ENCODE data around the gene FBLN1.

FBLN1 gene

DNA sequence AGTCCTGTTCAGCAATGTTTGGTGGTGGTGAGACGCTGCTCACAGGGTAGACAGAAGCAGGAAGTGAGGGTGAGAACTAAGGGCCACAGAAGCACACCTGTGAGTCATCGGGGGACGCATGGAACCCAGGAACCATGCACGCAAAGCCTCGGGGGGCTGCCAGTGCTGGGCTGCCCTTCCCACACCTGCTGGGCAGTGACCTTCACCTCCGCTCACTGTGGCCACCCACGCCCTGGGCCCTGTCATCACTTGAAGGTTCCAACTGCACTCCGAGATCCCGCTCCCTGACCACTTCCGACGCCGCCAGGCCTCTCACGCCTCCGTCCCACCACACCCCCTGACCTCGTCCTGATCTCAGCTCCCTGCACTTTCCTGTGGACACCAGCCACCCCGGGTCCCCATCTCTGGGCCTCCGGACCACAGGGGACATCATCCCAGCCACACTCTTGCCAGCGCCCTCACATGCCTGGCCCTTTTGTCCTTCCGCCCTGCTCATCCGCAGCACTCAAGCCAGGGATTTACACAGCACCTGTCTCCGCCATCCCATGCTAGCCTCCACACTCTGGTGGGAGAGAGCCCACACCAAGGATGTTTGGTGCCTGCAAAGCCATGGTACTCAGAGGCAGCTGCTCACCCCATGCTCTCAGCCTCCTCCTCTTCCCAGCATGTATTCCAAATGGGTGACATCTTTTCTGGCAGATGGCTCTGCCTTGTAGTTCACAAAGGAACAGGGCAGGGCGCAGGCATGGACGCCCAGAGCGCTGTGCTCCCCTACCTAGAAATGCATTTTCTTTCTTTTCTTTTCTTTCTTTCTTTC, 145.8 kb downstream of the FBLN1 start:
- no peak overlapping the region for H2AFZ ChIP-seq (ENCODE audit: low read depth, low read length, severe bottlenecking)
- no peaks in the 10 kb centered on the region for H4K20me1 ChIP-seq (ENCODE audit: low read depth, low read length)
- no peaks in the 10 kb centered on the region for H3F3A ChIP-seq (ENCODE audit: insufficient read depth)
- no peak overlapping the region for H3K27ac ChIP-seq (ENCODE audit: low read depth, low read length)
- no peak overlapping the region for H3K4me3 ChIP-seq (ENCODE audit: insufficient read depth, low read length, poor library complexity, severe bottlenecking)
- no peaks in the 10 kb centered on the region for H3K9me2 ChIP-seq (replicated peaks; ENCODE audit: insufficient read depth, low read length)
- no peak for TF ChIP-seq EZH2phosphoT487 (conservative IDR thresholded peaks at IDR 0.05; ENCODE audit: low read length)
- TF ChIP-seq, protein P1, sequence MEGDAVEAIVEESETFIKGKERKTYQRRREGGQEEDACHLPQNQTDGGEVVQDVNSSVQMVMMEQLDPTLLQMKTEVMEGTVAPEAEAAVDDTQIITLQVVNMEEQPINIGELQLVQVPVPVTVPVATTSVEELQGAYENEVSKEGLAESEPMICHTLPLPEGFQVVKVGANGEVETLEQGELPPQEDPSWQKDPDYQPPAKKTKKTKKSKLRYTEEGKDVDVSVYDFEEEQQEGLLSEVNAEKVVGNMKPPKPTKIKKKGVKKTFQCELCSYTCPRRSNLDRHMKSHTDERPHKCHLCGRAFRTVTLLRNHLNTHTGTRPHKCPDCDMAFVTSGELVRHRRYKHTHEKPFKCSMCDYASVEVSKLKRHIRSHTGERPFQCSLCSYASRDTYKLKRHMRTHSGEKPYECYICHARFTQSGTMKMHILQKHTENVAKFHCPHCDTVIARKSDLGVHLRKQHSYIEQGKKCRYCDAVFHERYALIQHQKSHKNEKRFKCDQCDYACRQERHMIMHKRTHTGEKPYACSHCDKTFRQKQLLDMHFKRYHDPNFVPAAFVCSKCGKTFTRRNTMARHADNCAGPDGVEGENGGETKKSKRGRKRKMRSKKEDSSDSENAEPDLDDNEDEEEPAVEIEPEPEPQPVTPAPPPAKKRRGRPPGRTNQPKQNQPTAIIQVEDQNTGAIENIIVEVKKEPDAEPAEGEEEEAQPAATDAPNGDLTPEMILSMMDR (IDR thresholded peaks at IDR 0.05; ENCODE audit: insufficient read depth, low read length, poor library complexity, severe bottlenecking) = no peak
- H3K4me2 ChIP-seq (ENCODE audit: low read depth, low read length, poor library complexity, severe bottlenecking) = no peak overlapping the region
- H3K9ac ChIP-seq (ENCODE audit: low read length) = no peak overlapping the region
- no peaks in the 10 kb centered on the region for H3K9me3 ChIP-seq (ENCODE audit: insufficient read depth, low read length)
- no peaks in the 10 kb centered on the region for H3K36me3 ChIP-seq (ENCODE audit: low read length)
- H3K79me2 ChIP-seq (ENCODE audit: insufficient read depth, low read length) = no peaks in the 10 kb centered on the region
- no peaks in the 10 kb centered on the region for H3K27me3 ChIP-seq (ENCODE audit: low read length)

DNA sequence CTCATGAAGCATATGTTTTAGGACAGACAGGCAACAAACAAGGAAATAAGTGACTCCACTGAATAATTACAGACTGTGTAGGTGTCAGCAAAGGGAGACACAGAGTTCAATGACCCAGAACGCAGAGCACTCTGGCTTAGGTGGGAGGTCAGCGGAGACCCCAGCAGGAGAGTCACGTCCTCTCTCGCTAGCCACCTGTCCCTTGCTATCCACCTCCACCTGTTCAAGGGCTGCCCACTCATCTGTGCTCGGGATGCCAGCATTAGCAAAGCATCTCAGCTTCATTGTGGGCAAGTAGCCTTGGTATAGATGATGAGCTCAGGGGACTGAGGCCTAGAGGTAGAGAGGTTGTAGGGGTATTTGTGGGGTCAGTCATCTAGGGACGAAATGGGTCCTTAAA, 147.1 kb downstream of the FBLN1 start:
- no peak overlapping the region for H3K4me2 ChIP-seq (ENCODE audit: low read depth, low read length, poor library complexity, severe bottlenecking)
- H4K20me1 ChIP-seq (ENCODE audit: low read depth, low read length) = no peaks in the 10 kb centered on the region
- H3K9me2 ChIP-seq (replicated peaks; ENCODE audit: insufficient read depth, low read length) = no peaks in the 10 kb centered on the region
- no peak for TF ChIP-seq EZH2phosphoT487 (conservative IDR thresholded peaks at IDR 0.05; ENCODE audit: low read length)
- TF ChIP-seq, protein P1 (IDR thresholded peaks at IDR 0.05; ENCODE audit: insufficient read depth, low read length, poor library complexity, severe bottlenecking) = no peak
- H3K36me3 ChIP-seq (ENCODE audit: low read length) = no peaks in the 10 kb centered on the region
- no peak overlapping the region for H2AFZ ChIP-seq (ENCODE audit: low read depth, low read length, severe bottlenecking)
- H3K27ac ChIP-seq (ENCODE audit: low read depth, low read length) = no peak overlapping the region
- no peaks in the 10 kb centered on the region for H3F3A ChIP-seq (ENCODE audit: insufficient read depth)
- H3K9ac ChIP-seq (ENCODE audit: low read length) = no peak overlapping the region
- H3K79me2 ChIP-seq (ENCODE audit: insufficient read depth, low read length) = no peaks in the 10 kb centered on the region
- no peaks in the 10 kb centered on the region for H3K27me3 ChIP-seq (ENCODE audit: low read length)
- H3K9me3 ChIP-seq (ENCODE audit: insufficient read depth, low read length) = no peaks in the 10 kb centered on the region
- H3K4me3 ChIP-seq (ENCODE audit: insufficient read depth, low read length, poor library complexity, severe bottlenecking) = no peak overlapping the region

DNA sequence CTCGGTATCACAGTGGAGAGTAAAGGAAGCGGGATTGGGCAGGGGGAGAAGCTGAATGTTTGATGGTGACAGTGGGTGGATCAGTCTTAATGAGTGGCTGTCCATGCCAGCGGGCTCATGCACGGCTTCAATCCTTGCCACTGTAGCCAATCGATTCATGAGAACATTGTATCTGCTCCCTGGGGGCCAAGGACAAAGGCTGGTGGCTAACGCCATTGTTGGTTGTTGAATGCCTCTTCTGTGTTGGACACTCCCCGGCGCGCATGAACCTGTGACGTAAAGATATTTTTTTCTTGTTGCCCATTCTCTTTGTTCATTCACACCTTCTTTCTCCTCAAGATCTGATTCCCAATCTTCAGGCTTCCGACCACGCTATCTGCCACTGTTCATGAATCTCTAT, 148.0 kb downstream of the FBLN1 start:
- Histone ChIP-seq H3K79me2 (ENCODE audit: insufficient read depth, low read length) (no peaks in the 10 kb centered on the region), H3K4me2 (ENCODE audit: low read depth, low read length, poor library complexity, severe bottlenecking) (no peak overlapping the region), H3K9ac (ENCODE audit: low read length) (no peak overlapping the region), H4K20me1 (ENCODE audit: low read depth, low read length) (no peaks in the 10 kb centered on the region), H3K36me3 (ENCODE audit: low read length) (no peaks in the 10 kb centered on the region), H3K9me2 (replicated peaks; ENCODE audit: insufficient read depth, low read length) (no peaks in the 10 kb centered on the region), H3K4me3 (ENCODE audit: insufficient read depth, low read length, poor library complexity, severe bottlenecking) (no peak overlapping the region), H3K9me3 (ENCODE audit: insufficient read depth, low read length) (no peaks in the 10 kb centered on the region), H3F3A (ENCODE audit: insufficient read depth) (no peaks in the 10 kb centered on the region), H3K27ac (ENCODE audit: low read depth, low read length) (no peak overlapping the region), H2AFZ (ENCODE audit: low read depth, low read length, severe bottlenecking) (no peak overlapping the region), H3K27me3 (ENCODE audit: low read length) (no peaks in the 10 kb centered on the region)
- no peak for TF ChIP-seq EZH2phosphoT487 (conservative IDR thresholded peaks at IDR 0.05; ENCODE audit: low read length)
- TF ChIP-seq, protein P1 (IDR thresholded peaks at IDR 0.05; ENCODE audit: insufficient read depth, low read length, poor library complexity, severe bottlenecking) = no peak
